K562 (cell line): Measurements from ENCODE around the gene XRN1. TPM values are rescaled to one million over a fixed set of nuclear protein-coding genes. Genes with fewer than 3 reads are reported as not detected.

Experiments
- ATAC-seq: fragments of 200-7000 bp; cut with Tn5 transposase; 3 replicates; pipeline ENCODE4 v1.9.1; 2020; ENCODE audit warnings: moderate library complexity
- BruUV-seq: library from RNA; stranded (reverse); fragments of 400-500 nt; replicated peaks from 2 replicates; lab custom pipeline; 2021; lab: Mats Ljungman, UMichigan
- CTCF ChIA-PET: fragments of 300-600 bp; formaldehyde crosslinking; extraction: SDS; loops from one replicate; lab custom pipeline; 2021; ENCODE audit warnings: low intra/inter-chr PET ratio; lab: Yijun Ruan, JAX
- POLR2A ChIA-PET: fragments of 300-600, 350-650 bp; sonication (Branson Sonifier 250); formaldehyde crosslinking; extraction: SDS; loops from one replicate; lab custom pipeline; 2021; ENCODE audit warnings: antibody characterized with exemption, inconsistent platforms; lab: Yijun Ruan, JAX
- DNase-seq, 4 experiments: peaks; one replicate each; pipeline versions ENCODE4 v3.0.0 to v3.0.0-alpha.2; 2011 to 2018; ENCODE audit warnings: low spot score in 3 of 4, mixed read lengths in 3 of 4; ENCODE audit errors: extremely low read depth in 1 of 4
- FAIRE-seq: peaks from 2 replicates; lab custom pipeline; 2011; peaks lifted over from hg19 to GRCh38; lab: Jason Lieb, UNC
- H2AFZ ChIP-seq: 2 replicates; pipeline ENCODE4 v1.6.0; 2011; ENCODE audit warnings: low read depth, low read length, control low read depth, inconsistent platforms
- H3K27ac ChIP-seq: fragments of 200-600 bp; 3 replicates; pipeline ENCODE4 v1.8.0; 2011; ENCODE audit warnings: low read depth, mild to moderate bottlenecking, control low read depth, inconsistent platforms, low read length, moderate library complexity, mixed read lengths; ENCODE audit errors: extremely low read depth
- H3K27me3 ChIP-seq, 2 experiments: fragments of 300-600 bp in 1 of 2; 2 replicates in 1 of 2; 3 replicates in 1 of 2; pipeline versions ENCODE4 v1.6.0 to v1.8.0; 2011; ENCODE audit warnings: inconsistent platforms in 2 of 2, low read length in 2 of 2, mild to moderate bottlenecking in 1 of 2, mixed read lengths in 1 of 2, moderate library complexity in 1 of 2; ENCODE audit not compliant: control insufficient read depth in 2 of 2, insufficient read depth in 2 of 2
- H3K36me3 ChIP-seq: fragments of 300-600 bp; 3 replicates; pipeline ENCODE4 v1.8.0; 2011; ENCODE audit warnings: mild to moderate bottlenecking, low read length, inconsistent platforms; ENCODE audit not compliant: control insufficient read depth, insufficient read depth
- H3K4me1 ChIP-seq, 2 experiments: fragments of 200-600 bp in 1 of 2; replicated peaks in 1 of 2; 2 replicates in 1 of 2; 3 replicates in 1 of 2; pipeline versions ENCODE4 v1.5.1 to v1.8.0; 2011; ENCODE audit warnings: inconsistent platforms in 2 of 2, low read length in 2 of 2, mild to moderate bottlenecking in 1 of 2, mixed read lengths in 1 of 2, moderate library complexity in 1 of 2; ENCODE audit not compliant: control insufficient read depth in 2 of 2, insufficient read depth in 2 of 2
- H3K4me2 ChIP-seq: 2 replicates; pipeline ENCODE4 v1.6.1; 2011; ENCODE audit warnings: low read length, control low read depth, inconsistent platforms, mixed read lengths; ENCODE audit not compliant: insufficient read depth
- H3K4me3 ChIP-seq: fragments of 200-600 bp; sonication (generic), shearing (Covaris generic); 2 replicates; pipeline ENCODE4 v1.5.1; 2016; ENCODE audit warnings: control low read depth, inconsistent platforms
- H3K79me2 ChIP-seq: fragments of 200-600 bp; 3 replicates; pipeline ENCODE4 v1.8.0; 2011; ENCODE audit warnings: low read length, inconsistent platforms; ENCODE audit not compliant: control insufficient read depth, insufficient read depth
- H3K9ac ChIP-seq, 2 experiments: 2 replicates each; pipeline versions ENCODE4 v1.6.0 to v1.6.1; 2011; ENCODE audit warnings: low read depth in 2 of 2, low read length in 2 of 2, control low read depth in 1 of 2, inconsistent platforms in 1 of 2, mild to moderate bottlenecking in 1 of 2, mixed read lengths in 1 of 2; ENCODE audit not compliant: insufficient read depth in 1 of 2
- H3K9me1 ChIP-seq: one replicate; pipeline ENCODE4 v1.6.0; 2011; ENCODE audit warnings: inconsistent platforms, mild to moderate bottlenecking, low read length, moderate library complexity; ENCODE audit not compliant: control insufficient read depth, insufficient read depth
- H3K9me3 ChIP-seq: replicated peaks from 2 replicates; pipeline ENCODE4 v1.5.1; 2011; ENCODE audit warnings: low read depth, low read length, inconsistent platforms; ENCODE audit not compliant: control insufficient read depth, insufficient read depth
- H4K20me1 ChIP-seq: replicated peaks from 2 replicates; pipeline ENCODE4 v1.6.1; 2011; ENCODE audit warnings: low read length, inconsistent platforms, mixed read lengths; ENCODE audit not compliant: control insufficient read depth, insufficient read depth
- L3MBTL2 ChIP-seq: fragments of 450-650 bp; IDR thresholded peaks from 2 replicates; pipeline ENCODE4 v1.6.1; 2016; ENCODE audit warnings: mild to moderate bottlenecking, moderate library complexity
- SMARCA4 ChIP-seq: fragments of 450-650 bp; IDR thresholded peaks from 2 replicates; pipeline ENCODE4 v1.6.1; 2016
- SRSF9 ChIP-seq: fragments of 200-400 bp; formaldehyde crosslinking; IDR thresholded peaks from 2 replicates; pipeline ENCODE4 v1.6.1; 2017; ENCODE audit warnings: low read depth, low read length, borderline replicate concordance
- ZNF3 ChIP-seq: fragments of 250-450 bp; sonication (Bioruptor Pico); IDR thresholded peaks from 2 replicates; pipeline ENCODE4 v1.5.0; 2021; ENCODE audit warnings: mild to moderate bottlenecking, moderate library complexity
- WGBS: fragments of 100-300 bp; shearing (Covaris generic); methylation state at CpG from one replicate; pipeline ENCODE4 v1.1.6; 2016; ENCODE audit warnings: low coverage, mixed read lengths; ENCODE audit not compliant: insufficient coverage; ENCODE audit errors: missing lambda C conversion rate; 5-methylcytosine and 5-hydroxymethylcytosine counted together
- in situ Hi-C: fragments of 300-500 bp; cut with MboI; formaldehyde crosslinking; loops from 4 replicates; pipeline ENCODE4 v1.15.0; 2018; ENCODE audit warnings: inconsistent platforms, mixed read lengths
- intact Hi-C: fragments of 100-400 bp; cut with micrococcal nuclease; formaldehyde crosslinking; loops from 2 replicates; pipeline ENCODE4 v1.14.2; 2022
- polyA plus RNA-seq, 8 experiments: library from polyadenylated mRNA; depleted of rRNA in 4 of 8; stranded (reverse) in 5 of 8; unstranded in 3 of 8; fragments of >200 nt; fragmentation: Nextera tagmentation in 2 of 8; fragmentation: Illumina TruSeq in 1 of 8; extraction: Ambion mirVana in 2 of 8; extraction: Trizol in 1 of 8; gene quantifications; 2 replicates each; pipeline versions ENCODE4 v1.2.1 to v1.2.3, GENCODE V29; 2011 to 2014; ENCODE audit warnings: inconsistent platforms in 1 of 8, missing spikeins in 1 of 8
- small RNA-seq: library from RNA; depleted of rRNA; stranded (forward); fragments of <200 nt; gene quantifications from one replicate; pipeline ENCODE3, GENCODE V24; 2014
- total RNA-seq, 7 experiments: library from RNA; depleted of rRNA in 6 of 7; stranded (reverse); fragments of >200 nt in 6 of 7; fragmentation: Illumina TruSeq in 2 of 7; extraction: Trizol in 2 of 7; gene quantifications; 2 replicates each; pipeline versions ENCODE4 v1.2.1 to v1.2.3, GENCODE V29; 2011 to 2021; ENCODE audit warnings: low replicate concordance in 1 of 7
- TF ChIP-seq, protein P1 (sequence below): sonication (generic); formaldehyde crosslinking; IDR thresholded peaks from 2 replicates; pipeline ENCODE4 v1.8.0; 2022; ENCODE audit warnings: missing genetic modification reagents, mild to moderate bottlenecking, borderline replicate concordance
- TF ChIP-seq, protein P2 (sequence below): sonication (generic); formaldehyde crosslinking; IDR thresholded peaks from 2 replicates; pipeline ENCODE4 v1.9.0; 2022; ENCODE audit warnings: mild to moderate bottlenecking, missing genetic modification reagents

Gene XRN1
- total and polyA plus RNA-seq, 9 of the 15 experiments (the other 6 are each of a cell fraction or from before 2014, with no cell fraction given): 3.1 to 28.4 (median 17.2) TPM

DNA sequence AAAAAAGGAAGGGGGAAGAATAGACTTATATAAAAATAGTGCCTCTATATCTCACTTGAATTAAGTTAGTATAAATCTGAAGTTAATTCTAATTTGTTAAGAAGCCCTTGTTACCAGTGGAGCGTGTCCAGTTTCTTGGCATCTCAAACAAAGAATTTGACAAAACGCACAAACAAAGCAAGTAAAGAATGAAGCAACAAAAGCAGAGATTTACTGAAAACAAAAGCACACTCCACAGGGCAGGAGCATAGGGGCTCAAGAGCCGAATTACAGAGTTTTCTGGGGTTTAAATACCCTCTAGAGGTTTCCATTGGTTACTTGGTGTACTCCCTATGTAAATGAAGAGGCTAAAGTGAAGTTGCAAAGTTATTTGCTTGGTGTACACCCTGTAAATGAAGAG, 188.5 kb downstream of the XRN1 start (continued):
- TF ChIP-seq, protein P1, sequence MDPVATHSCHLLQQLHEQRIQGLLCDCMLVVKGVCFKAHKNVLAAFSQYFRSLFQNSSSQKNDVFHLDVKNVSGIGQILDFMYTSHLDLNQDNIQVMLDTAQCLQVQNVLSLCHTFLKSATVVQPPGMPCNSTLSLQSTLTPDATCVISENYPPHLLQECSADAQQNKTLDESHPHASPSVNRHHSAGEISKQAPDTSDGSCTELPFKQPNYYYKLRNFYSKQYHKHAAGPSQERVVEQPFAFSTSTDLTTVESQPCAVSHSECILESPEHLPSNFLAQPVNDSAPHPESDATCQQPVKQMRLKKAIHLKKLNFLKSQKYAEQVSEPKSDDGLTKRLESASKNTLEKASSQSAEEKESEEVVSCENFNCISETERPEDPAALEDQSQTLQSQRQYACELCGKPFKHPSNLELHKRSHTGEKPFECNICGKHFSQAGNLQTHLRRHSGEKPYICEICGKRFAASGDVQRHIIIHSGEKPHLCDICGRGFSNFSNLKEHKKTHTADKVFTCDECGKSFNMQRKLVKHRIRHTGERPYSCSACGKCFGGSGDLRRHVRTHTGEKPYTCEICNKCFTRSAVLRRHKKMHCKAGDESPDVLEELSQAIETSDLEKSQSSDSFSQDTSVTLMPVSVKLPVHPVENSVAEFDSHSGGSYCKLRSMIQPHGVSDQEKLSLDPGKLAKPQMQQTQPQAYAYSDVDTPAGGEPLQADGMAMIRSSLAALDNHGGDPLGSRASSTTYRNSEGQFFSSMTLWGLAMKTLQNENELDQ: no peak
- TF ChIP-seq SMARCA4 (no peak), ZNF3 (CRISPR knock-in tag) (no peak)

DNA sequence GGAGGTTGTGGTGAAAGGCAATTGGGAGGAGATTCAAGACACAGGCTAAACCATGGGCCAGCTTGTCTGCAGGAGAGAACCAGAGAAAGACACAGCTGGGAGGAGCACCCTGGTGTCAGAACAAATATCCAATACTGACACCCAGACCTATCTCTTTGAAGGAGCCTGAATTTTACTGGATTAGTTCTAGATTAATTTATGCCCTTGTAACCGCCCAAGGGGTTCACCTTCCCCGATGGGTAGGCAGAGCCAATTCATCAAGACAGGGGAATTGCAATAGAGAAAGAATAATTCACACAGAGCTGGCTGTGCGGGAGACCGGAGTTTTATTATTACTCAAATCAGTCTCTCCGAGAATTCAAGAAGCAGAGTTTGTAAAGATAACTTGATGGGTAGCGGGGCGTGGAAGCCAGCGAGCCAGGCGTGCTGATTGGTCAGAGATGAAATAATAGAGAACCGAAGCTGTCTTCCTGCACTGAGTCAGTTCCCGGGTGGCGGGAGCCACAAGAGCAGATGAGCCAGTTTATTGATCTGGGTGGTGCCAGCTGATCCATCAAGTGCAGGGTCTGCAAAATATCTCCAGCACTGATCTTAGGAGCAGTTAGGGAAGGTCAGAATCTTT, 191.0 kb downstream of the XRN1 start:
- Histone ChIP-seq H3K4me1 (no peaks in the 10 kb centered on the region), H3K4me3 (no peak overlapping the region), H4K20me1 (no peaks in the 10 kb centered on the region), H3K27me3 (no peaks in the 10 kb centered on the region), H3K9me3 (peaks cover 4% of the 10 kb centered on the region), H3K9me1 (no peaks in the 10 kb centered on the region), H3K36me3 (no peaks in the 10 kb centered on the region), H2AFZ (no peak overlapping the region), H3K4me2 (no peak overlapping the region), H3K9ac (no peak overlapping the region), H3K27ac (no peak overlapping the region), H3K79me2 (no peaks in the 10 kb centered on the region)
- FAIRE-seq (no peak), ATAC-seq (no peak), DNase-seq (no peak)
- in situ Hi-C loops: no loop called here
- intact Hi-C loops: no loop called here
- TF ChIP-seq L3MBTL2 (no peak), SRSF9 (no peak)
- TF ChIP-seq, protein P2, sequence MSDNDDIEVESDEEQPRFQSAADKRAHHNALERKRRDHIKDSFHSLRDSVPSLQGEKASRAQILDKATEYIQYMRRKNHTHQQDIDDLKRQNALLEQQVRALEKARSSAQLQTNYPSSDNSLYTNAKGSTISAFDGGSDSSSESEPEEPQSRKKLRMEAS (CRISPR knock-in tag): no peak
- ChIA-PET POLR2A (interaction anchor here (1.2 kb wide), 1 partner anchor 21 kb away, joined by 3 read pairs; no protein-coding TSS in a partner anchor), CTCF (no interaction called here)
- 49% methylated on average over 12 of the region's 12 CpGs for WGBS
- BruUV-seq: no TSS peak

Small RNA genes lying within 50 kb of the gene (small RNA-seq; reads per million reads assigned to genes)
- gene RNU1-100P (not detected), gene RNU6-1294P (not detected)

Other genes with a start within 250 kb of the XRN1 start
- gene GK5, start 222.5 kb downstream of the XRN1 start, total RNA-seq (2014; rRNA removed): 10.4 TPM in 2 replicates
- gene GK5, start 222.5 kb downstream of the XRN1 start, total RNA-seq (2014; rRNA removed; fragmentation: Illumina TruSeq; extraction: Trizol): 17.5 and 23.0 TPM in 2 replicates
- 14.3 and 15.2 TPM in 2 replicates for gene GK5, start 222.5 kb downstream of the XRN1 start, total RNA-seq (2015; rRNA removed; fragmentation: Illumina TruSeq; extraction: Trizol)
- 16.7 and 17.9 TPM in 2 replicates for gene GK5, start 222.5 kb downstream of the XRN1 start, total RNA-seq (2021)
- gene GK5, start 222.5 kb downstream of the XRN1 start, polyA plus RNA-seq (2011; rRNA removed): 15.2 and 21.2 TPM in 2 replicates
- gene GK5, start 222.5 kb downstream of the XRN1 start, polyA plus RNA-seq (2014; fragmentation: Illumina TruSeq; extraction: Trizol): 9.9 and 11.1 TPM in 2 replicates
- gene GK5, start 222.5 kb downstream of the XRN1 start, polyA plus RNA-seq (2014; fragmentation: Nextera tagmentation; extraction: Ambion mirVana): 1 to 10 TPM; 2.3 to 2.7 TPM
- 11.7 and 14.8 TPM in 2 replicates for gene GK5, start 222.5 kb downstream of the XRN1 start, polyA plus RNA-seq (2014; rRNA removed)
- gene ATR, start 130.7 kb upstream of the XRN1 start, total RNA-seq (2014; rRNA removed): 20.7 and 23.2 TPM in 2 replicates
- gene ATR, start 130.7 kb upstream of the XRN1 start, total RNA-seq (2014; rRNA removed; fragmentation: Illumina TruSeq; extraction: Trizol): 37.4 and 41.5 TPM in 2 replicates
- 37.0 and 37.8 TPM in 2 replicates for gene ATR, start 130.7 kb upstream of the XRN1 start, total RNA-seq (2015; rRNA removed; fragmentation: Illumina TruSeq; extraction: Trizol)
- gene ATR, start 130.7 kb upstream of the XRN1 start, total RNA-seq (2021): 27.2 and 28.9 TPM in 2 replicates
- 22.9 and 33.6 TPM in 2 replicates for gene ATR, start 130.7 kb upstream of the XRN1 start, polyA plus RNA-seq (2011; rRNA removed)
- 16.8 and 21.9 TPM in 2 replicates for gene ATR, start 130.7 kb upstream of the XRN1 start, polyA plus RNA-seq (2014; fragmentation: Illumina TruSeq; extraction: Trizol)
- 10 to 100 TPM; 19.8 to 20.3 TPM for gene ATR, start 130.7 kb upstream of the XRN1 start, polyA plus RNA-seq (2014; fragmentation: Nextera tagmentation; extraction: Ambion mirVana)
- gene ATR, start 130.7 kb upstream of the XRN1 start, polyA plus RNA-seq (2014; rRNA removed): 18.0 and 21.4 TPM in 2 replicates
- gene PLS1, start 148.4 kb upstream of the XRN1 start, total RNA-seq (2014; rRNA removed): 7.8 and 9.5 TPM in 2 replicates
- gene PLS1, start 148.4 kb upstream of the XRN1 start, total RNA-seq (2014; rRNA removed; fragmentation: Illumina TruSeq; extraction: Trizol): 16.2 and 17.8 TPM in 2 replicates
- gene PLS1, start 148.4 kb upstream of the XRN1 start, total RNA-seq (2015; rRNA removed; fragmentation: Illumina TruSeq; extraction: Trizol): 11.9 and 13.7 TPM in 2 replicates
- 9.0 and 11.5 TPM in 2 replicates for gene PLS1, start 148.4 kb upstream of the XRN1 start, total RNA-seq (2021)
- 10.8 and 20.1 TPM in 2 replicates for gene PLS1, start 148.4 kb upstream of the XRN1 start, polyA plus RNA-seq (2011; rRNA removed)
- 9.9 and 13.0 TPM in 2 replicates for gene PLS1, start 148.4 kb upstream of the XRN1 start, polyA plus RNA-seq (2014; fragmentation: Illumina TruSeq; extraction: Trizol)
- 10 to 100 TPM; 10.6 to 21.3 TPM for gene PLS1, start 148.4 kb upstream of the XRN1 start, polyA plus RNA-seq (2014; fragmentation: Nextera tagmentation; extraction: Ambion mirVana)
- gene PLS1, start 148.4 kb upstream of the XRN1 start, polyA plus RNA-seq (2014; rRNA removed): 6.1 and 11.0 TPM in 2 replicates